Smooth muscle cell (in vitro differentiated cells): ENCODE data around the gene CKMT2. TPM values are rescaled to one million over a fixed set of nuclear protein-coding genes. Genes with fewer than 3 reads are reported as not detected.

Experiments used
- DNase-seq: peaks from one replicate; lab custom pipeline; 2025; ENCODE audit not compliant: unreplicated experiment; lab: John Stamatoyannopoulos, UW
- H2AFZ ChIP-seq: fragments of 200-600 bp; sonication (generic); 2 replicates; pipeline ENCODE4 v1.6.0; 2016; ENCODE audit warnings: antibody characterized with exemption, low read depth, mild to moderate bottlenecking
- H3F3A ChIP-seq: fragments of 200-600 bp; sonication (generic); 2 replicates; pipeline ENCODE4 v1.6.0; 2017; ENCODE audit warnings: antibody characterized with exemption, low read depth
- H3K27ac ChIP-seq: fragments of 200-600 bp; sonication (generic); 2 replicates; pipeline ENCODE4 v1.5.1; 2016; ENCODE audit warnings: low read depth, mild to moderate bottlenecking
- H3K27me3 ChIP-seq: fragments of 200-600 bp; sonication (generic); 2 replicates; pipeline ENCODE4 v1.6.1; 2016; ENCODE audit warnings: low read depth, mild to moderate bottlenecking
- H3K36me3 ChIP-seq: fragments of 200-600 bp; sonication (generic); 2 replicates; pipeline ENCODE4 v1.5.1; 2016; ENCODE audit warnings: low read depth
- H3K4me1 ChIP-seq: fragments of 200-600 bp; sonication (generic); 2 replicates; pipeline ENCODE4 v1.5.1; 2016; ENCODE audit warnings: low read depth
- H3K4me2 ChIP-seq: fragments of 200-600 bp; sonication (generic); 2 replicates; pipeline ENCODE4 v1.6.0; 2016; ENCODE audit warnings: mild to moderate bottlenecking
- H3K4me3 ChIP-seq: fragments of 200-600 bp; sonication (generic); 2 replicates; pipeline ENCODE4 v1.5.1; 2016; ENCODE audit warnings: mild to moderate bottlenecking
- H3K79me2 ChIP-seq: fragments of 200-600 bp; sonication (generic); 2 replicates; pipeline ENCODE4 v1.6.0; 2016; ENCODE audit warnings: low read depth, mild to moderate bottlenecking
- H3K9ac ChIP-seq: fragments of 200-600 bp; sonication (generic); 2 replicates; pipeline ENCODE4 v1.6.0; 2016; ENCODE audit warnings: low read depth
- H3K9me3 ChIP-seq: fragments of 200-600 bp; sonication (generic); replicated peaks from 2 replicates; pipeline ENCODE4 v1.5.1; 2016; ENCODE audit warnings: low read depth
- H4K20me1 ChIP-seq: fragments of 200-600 bp; sonication (generic); 2 replicates; pipeline ENCODE4 v1.6.0; 2016; ENCODE audit warnings: low read depth
- WGBS: methylation state at CpG from one replicate; pipeline ENCODE4 v1.1.7; 2016; ENCODE audit warnings: low lambda C conversion rate; 5-methylcytosine and 5-hydroxymethylcytosine counted together
- polyA plus RNA-seq: library from polyadenylated mRNA; unstranded; fragments of >200 nt; fragmentation: Nextera tagmentation; extraction: Ambion mirVana; gene quantifications from 2 replicates; pipeline ENCODE4 v1.2.1, GENCODE V29; 2016
- total RNA-seq: library from RNA; depleted of rRNA; stranded (reverse); fragments of >200 nt; gene quantifications from 2 replicates; pipeline ENCODE4 v1.2.3, GENCODE V29; 2014
- TF ChIP-seq, protein P1 (sequence below): fragments of 200-600 bp; sonication (generic); IDR thresholded peaks from 2 replicates; pipeline ENCODE4 v1.5.1; 2017; ENCODE audit warnings: borderline replicate concordance, mild to moderate bottlenecking, antibody characterized with exemption; ENCODE audit not compliant: insufficient read depth, poor library complexity, severe bottlenecking

The CKMT2 gene
- total and polyA plus RNA-seq, 2 experiments from 2014 or later, result 1.5 TPM; not detected in 1

DNA sequence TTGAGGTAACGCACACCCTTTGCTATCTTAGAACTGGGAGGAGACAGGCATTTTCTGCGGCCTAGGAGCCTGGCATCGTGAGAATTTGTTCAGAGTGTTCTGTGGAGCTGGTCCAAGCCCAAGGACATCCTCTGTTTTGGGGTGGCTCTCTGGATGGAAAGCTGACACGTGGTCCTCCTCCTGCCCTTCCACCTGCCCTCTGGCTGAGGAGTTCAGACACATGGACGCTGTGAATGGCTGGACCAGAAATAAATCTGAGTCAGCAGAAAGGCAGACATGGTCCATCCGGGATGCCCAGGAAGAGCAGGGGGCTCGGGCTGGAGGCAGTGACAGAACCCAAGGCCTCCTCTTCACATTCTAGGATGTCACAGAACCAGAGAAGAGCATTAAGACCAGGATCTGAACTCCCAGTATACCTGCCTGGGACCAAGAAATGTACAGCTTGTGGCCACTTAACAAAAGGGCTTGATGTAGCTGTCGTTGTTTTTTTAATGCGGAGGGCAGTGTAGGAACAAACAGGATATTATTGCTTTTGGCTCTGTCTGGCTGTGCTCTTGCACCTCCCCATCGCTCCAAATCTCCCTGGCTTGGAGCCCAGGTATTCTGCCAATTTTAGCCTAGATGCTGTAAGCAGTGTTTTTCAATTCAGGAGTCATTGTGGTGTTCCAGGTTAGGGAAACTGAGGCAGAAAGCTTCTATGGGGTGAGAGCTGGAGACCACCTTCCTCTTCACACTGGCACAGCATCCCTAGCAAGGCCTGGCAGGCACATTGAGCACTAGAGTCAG, 2.4 kb downstream of the CKMT2 start:
- 93% methylated on average over 10 of the region's 10 CpGs for WGBS
- Histone ChIP-seq H3K36me3 (no peaks in the 10 kb centered on the region), H3K79me2 (no peaks in the 10 kb centered on the region), H3F3A (no peaks in the 10 kb centered on the region), H3K9ac (no peak overlapping the region), H2AFZ (no peak overlapping the region), H3K4me3 (no peak overlapping the region), H3K9me3 (no peaks in the 10 kb centered on the region), H3K4me2 (no peak overlapping the region), H3K27ac (no peak overlapping the region), H4K20me1 (no peaks in the 10 kb centered on the region), H3K4me1 (peaks cover 9% of the 10 kb centered on the region), H3K27me3 (no peaks in the 10 kb centered on the region)
- TF ChIP-seq, protein P1, sequence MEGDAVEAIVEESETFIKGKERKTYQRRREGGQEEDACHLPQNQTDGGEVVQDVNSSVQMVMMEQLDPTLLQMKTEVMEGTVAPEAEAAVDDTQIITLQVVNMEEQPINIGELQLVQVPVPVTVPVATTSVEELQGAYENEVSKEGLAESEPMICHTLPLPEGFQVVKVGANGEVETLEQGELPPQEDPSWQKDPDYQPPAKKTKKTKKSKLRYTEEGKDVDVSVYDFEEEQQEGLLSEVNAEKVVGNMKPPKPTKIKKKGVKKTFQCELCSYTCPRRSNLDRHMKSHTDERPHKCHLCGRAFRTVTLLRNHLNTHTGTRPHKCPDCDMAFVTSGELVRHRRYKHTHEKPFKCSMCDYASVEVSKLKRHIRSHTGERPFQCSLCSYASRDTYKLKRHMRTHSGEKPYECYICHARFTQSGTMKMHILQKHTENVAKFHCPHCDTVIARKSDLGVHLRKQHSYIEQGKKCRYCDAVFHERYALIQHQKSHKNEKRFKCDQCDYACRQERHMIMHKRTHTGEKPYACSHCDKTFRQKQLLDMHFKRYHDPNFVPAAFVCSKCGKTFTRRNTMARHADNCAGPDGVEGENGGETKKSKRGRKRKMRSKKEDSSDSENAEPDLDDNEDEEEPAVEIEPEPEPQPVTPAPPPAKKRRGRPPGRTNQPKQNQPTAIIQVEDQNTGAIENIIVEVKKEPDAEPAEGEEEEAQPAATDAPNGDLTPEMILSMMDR, result no peak
- no peak for DNase-seq

GRCh38 chr5:81238460-81238859, 5.3 kb downstream of the CKMT2 start:
- Histone ChIP-seq H2AFZ (no peak overlapping the region), H3K9me3 (no peaks in the 10 kb centered on the region)

DNA sequence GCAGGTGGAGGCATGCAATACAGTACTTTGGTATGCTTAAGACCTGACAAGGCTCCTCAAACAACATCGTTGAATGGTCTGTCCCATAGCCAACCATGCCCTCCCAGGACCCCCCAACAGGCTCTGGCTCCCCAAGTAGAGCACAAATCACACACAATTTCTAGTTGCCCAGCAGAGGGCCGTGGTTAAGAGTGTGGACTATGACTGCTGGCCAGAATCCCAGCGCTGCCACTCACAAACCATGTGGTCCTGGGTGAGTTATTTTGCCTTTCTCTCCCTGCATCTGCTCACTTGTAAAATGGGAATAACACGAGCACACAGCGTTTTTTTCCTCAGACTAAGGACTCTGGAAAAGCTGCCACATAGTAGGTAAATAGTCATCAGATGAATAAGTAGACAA, 6.5 kb downstream of the CKMT2 start:
- H3K4me1 ChIP-seq, result no peaks in the 10 kb centered on the region
- no peaks in the 10 kb centered on the region for H3K9me3 ChIP-seq
- no peak overlapping the region for H3K4me3 ChIP-seq
- H3K36me3 ChIP-seq, result no peaks in the 10 kb centered on the region
- H3F3A ChIP-seq, result no peaks in the 10 kb centered on the region
- no peak overlapping the region for H3K9ac ChIP-seq
- no peaks in the 10 kb centered on the region for H4K20me1 ChIP-seq
- TF ChIP-seq, protein P1, result no peak
- no peak overlapping the region for H3K4me2 ChIP-seq
- H3K27me3 ChIP-seq, result no peaks in the 10 kb centered on the region
- H3K27ac ChIP-seq, result no peak overlapping the region
- no peak for DNase-seq
- 87% methylated on average over 5 of the region's 5 CpGs for WGBS
- no peaks in the 10 kb centered on the region for H3K79me2 ChIP-seq
- no peak overlapping the region for H2AFZ ChIP-seq

More at GRCh38 chr5:81238460-81238859, 5.3 kb downstream of the CKMT2 start:
- no peak for DNase-seq
- Histone ChIP-seq H3K27ac (no peak overlapping the region), H3K4me1 (peaks cover 2% of the 10 kb centered on the region), H3K4me3 (no peak overlapping the region), H3K9ac (no peak overlapping the region), H4K20me1 (no peaks in the 10 kb centered on the region), H3F3A (no peaks in the 10 kb centered on the region), H3K27me3 (no peaks in the 10 kb centered on the region), H3K79me2 (no peaks in the 10 kb centered on the region), H3K4me2 (no peak overlapping the region), H3K36me3 (no peaks in the 10 kb centered on the region)
- 94% methylated on average over 4 of the region's 4 CpGs for WGBS
- TF ChIP-seq, protein P1, result no peak

GRCh38 chr5:81241001-81241400, 7.9 kb downstream of the CKMT2 start:
- no peaks in the 10 kb centered on the region for H3F3A ChIP-seq
- H3K4me3 ChIP-seq, result no peak overlapping the region
- H2AFZ ChIP-seq, result no peak overlapping the region
- H3K4me2 ChIP-seq, result no peak overlapping the region
- no peaks in the 10 kb centered on the region for H3K9me3 ChIP-seq
- no peaks in the 10 kb centered on the region for H3K79me2 ChIP-seq
- TF ChIP-seq, protein P1, result no peak
- H3K36me3 ChIP-seq, result no peaks in the 10 kb centered on the region
- no peaks in the 10 kb centered on the region for H3K27me3 ChIP-seq
- WGBS, result 68% methylated on average over 5 of the region's 5 CpGs
- DNase-seq, result no peak
- H3K9ac ChIP-seq, result no peak overlapping the region
- no peaks in the 10 kb centered on the region for H4K20me1 ChIP-seq
- H3K27ac ChIP-seq, result no peak overlapping the region
- no peaks in the 10 kb centered on the region for H3K4me1 ChIP-seq
